D341Med (cell line): ENCODE results near the gene FMO3.

Source experiments
- DNase-seq: peaks from one replicate; pipeline ENCODE4 v3.0.0; 2012; ENCODE audit warnings: low spot score

Gene FMO3

DNA sequence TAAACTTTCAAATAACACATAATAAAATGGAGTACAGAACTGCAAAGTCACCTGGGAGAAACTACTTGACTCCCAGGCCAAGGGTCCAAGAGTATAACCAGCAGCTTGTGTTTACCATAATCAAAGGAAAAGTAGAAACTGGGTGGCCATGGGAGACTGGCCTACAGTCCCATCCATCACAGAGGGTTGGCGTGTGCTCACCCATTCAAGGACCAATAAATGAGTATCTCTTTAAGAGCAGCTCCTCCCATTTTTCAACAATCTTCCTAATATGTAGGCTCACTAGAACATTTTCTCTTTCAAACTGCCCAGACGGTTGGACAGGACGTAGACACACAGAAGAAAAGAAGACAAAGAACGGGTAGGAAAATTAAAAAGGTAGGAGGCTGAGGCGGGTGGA lies at the start of gene FMO3:
TSS of gene FMO3 (plus strand) at position 302 of the 400 bp plus-strand sequence. CDS start 1,754 bp downstream, outside the sequence.
- DNase-seq: no peak

DNA sequence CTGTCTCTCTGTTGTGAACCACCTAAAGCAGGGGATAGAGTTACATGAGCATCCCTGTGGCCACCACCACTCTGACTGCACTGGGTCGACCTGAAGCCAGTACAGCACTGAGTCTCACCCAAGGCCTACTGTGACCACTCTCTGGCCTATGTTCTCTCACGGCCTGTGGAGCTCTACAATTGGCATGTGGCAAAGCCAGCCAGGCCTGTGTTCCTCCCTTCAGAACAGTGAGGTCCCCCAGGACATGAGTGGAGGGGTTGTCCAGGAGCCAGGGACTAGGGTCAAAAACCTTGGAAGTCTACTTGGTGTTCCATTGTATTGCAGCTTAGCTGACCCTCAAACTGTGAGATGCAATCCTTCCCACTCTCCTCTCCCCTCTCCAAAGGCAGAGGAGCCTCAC lies 42.7 kb upstream of the FMO3 start:
- DNase-seq: no peak

DNA sequence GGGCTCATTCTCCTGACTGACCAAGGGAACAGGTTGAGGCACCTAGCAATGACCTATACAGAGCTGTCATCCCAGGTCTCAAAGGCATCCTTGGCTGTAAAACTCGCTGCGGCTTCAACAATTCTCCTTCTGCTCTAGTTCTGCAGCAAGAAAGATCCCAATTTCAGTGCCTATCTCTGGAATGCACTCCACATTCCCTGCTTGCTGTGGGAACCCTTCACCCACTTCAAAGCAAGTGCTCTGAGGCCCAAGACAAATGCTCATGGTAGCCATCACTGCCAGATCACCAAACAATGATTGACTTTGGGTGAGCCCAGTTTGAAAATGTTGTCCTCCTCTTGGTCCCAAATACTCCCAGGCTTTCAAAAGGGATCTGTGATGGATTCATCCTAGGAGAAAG lies 37.7 kb upstream of the FMO3 start:
- no peak for DNase-seq

DNA sequence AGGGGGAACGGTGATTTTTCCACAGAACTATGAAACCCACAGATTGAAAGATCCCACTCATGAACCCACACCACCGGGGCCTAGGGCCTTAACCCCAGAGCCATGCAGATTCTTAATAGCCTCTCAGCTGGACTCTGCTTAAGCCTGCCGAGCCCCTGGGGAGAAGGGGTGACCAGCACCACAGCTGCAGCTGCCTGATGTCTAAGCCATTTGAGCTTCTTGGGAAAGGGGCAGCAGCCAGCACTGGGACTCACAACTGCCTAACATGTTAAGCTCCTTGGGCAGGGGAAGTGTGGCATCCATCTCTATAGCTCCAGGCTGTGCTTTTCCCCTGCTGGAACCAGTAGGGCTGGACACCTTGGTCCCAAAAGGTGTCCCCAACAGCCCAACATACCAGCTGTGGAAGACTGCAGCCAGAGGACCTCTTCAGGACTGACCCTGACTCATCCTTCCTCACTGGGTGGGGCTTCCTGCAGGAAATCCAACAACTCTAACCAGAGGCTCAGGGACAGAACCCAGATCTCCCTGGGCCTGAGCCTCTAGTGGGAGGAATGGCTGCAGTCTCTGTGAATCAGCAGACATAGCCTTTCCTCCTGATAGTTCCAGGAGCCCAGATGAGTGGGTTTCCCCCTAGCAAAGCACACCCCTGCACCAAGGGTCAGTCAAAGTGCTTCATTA lies 34.6 kb upstream of the FMO3 start:
- DNase-seq: no peak

DNA sequence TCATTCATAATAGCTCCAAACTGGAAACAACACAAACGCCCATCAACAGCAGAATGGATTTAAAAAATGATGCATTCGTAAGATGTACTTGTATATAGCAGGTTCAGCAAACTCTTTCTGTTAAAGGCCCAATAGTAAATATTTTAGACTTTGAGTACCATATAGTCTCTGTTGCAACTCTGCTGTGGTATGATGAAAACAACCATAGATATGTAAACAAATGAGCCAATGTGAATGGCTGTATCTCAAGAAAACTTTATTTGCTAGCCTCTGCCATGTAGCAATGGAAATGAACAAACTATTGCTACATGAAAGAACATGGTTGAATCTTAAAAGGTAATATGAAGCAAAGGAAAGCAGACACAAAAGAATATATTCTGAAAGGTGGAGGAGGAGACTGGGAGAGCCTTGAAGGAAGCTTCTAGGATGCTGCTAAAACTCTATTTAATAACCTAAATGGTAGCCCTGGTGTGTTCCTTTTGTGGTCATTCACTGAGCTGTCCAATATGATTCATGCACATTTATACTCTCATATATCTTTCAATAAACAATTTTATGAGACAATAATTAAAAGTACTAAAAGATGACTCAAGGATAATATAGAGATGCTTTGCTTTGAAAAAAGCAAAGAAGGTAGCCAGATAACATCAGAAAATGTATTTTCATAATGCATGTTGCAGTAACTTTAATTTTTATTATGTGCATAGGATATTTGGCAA lies 29.1 kb upstream of the FMO3 start:
- DNase-seq: no peak

DNA sequence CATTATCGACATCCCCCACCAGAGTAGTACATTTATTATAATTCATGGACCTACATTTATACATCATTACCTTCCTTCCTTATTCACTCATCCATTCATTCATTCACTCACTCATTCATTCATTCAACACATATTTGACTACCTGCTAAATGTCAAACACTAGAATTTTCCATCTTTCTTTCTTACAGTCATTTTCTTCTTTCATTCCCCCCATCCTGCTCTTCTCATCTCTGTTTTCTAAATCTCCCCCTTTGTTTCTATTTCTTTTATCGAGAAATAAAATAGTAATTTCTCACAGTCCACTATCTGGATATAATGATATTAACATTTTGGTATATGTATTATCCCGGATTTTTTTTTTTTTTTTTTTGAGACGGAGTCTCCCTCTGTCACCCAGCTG lies 27.8 kb upstream of the FMO3 start:
- no peak for DNase-seq

DNA sequence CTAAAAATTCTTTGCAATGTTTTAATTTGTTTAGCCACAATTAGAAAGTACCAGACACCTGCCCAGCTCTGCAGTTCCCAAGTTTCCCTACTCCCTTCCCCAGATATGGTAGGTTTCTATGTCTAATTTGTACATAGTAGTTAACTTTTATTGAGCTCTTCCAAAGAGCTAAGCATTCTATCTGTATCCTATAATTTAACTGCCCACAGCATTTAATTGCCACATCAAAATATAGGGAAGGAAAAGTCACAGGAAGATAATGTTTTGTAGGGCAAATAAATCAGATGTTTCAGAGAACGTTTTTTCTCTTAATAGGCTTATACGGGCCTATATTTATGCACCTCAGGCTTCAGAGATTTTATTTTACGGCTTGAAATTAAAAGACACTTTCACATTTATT lies 15.7 kb upstream of the FMO3 start:
- no peak for DNase-seq

DNA sequence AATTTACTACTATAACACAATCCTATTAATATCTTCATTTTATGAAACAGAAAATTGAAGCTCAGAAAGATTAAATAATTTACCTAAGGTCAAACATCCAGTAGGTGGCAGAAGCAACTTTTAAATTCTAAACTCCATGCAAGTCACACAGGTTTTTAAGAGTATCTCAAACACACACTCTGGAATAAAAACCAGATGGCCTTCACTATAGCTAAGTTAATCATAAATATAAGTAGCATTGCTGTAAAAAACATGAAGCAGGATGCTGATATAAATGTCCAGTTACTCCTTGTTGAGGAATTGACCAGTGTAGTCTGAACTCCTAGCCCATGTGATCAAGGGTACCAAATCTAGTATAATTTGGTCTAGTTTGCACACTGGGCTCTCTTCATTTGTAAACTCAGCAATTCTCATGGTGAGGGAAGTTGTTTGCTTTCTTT lies 9.4 kb upstream of the FMO3 start:
- DNase-seq: peak; percentile 37

DNA sequence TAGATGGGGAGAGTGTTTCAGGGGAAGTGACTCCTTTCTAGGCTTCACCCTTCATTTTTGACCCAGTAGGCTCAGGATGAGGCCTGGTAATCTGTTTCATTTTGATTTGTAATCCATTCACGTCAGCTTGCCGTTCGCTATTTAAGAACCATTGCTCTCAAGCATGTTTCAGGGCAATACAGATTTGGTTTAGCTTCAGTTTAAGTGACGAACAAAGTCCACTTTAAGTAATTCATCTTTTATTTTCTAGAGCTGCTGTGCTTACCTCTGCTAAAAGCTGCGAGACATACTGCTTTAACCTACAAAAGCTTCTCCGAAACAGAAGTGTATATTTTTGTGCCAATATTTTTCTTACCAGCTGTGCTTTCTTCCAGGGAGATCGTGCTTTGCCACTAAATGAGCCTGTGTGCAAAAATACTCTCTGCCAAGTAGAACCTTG lies 8.9 kb upstream of the FMO3 start:
- no peak for DNase-seq

DNA sequence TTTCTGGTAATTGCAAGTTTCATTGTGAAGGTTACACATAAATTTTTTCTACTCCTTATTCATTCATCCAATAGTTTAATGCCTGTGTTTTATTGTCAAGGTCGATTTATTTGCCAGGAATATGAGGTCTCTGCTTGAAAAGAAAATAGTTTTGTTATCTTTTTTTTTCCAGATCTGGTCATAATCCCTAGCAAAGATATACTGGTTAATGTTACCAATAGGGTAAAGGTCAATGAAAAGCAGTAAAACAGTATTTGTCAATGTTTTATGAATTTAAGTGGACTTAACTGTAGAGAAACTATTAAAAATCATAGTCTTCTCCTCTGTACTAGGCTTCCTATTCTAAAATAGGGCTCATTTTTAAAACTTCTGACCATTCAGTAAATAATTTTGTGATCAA lies 8.1 kb upstream of the FMO3 start:
- DNase-seq: no peak

DNA sequence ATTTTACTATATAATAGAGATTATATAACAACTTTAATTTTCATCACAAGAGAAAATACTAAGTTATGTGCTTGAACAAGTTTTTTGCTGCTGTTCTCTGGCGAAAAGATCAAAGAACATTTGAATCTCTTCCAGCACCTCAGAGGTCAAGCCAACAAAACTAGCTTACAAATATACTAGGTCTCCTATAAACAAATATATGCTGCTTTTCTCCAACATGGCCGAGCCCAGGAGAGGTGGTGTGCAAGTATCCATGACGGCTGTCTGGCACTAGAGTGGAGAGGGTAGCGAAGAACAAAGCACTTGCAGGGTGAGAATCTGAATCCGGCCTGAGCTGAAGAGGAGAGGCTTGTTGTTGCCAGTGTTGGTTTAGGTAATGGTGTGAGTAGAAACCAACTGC lies 7.5 kb upstream of the FMO3 start:
- DNase-seq: no peak

DNA sequence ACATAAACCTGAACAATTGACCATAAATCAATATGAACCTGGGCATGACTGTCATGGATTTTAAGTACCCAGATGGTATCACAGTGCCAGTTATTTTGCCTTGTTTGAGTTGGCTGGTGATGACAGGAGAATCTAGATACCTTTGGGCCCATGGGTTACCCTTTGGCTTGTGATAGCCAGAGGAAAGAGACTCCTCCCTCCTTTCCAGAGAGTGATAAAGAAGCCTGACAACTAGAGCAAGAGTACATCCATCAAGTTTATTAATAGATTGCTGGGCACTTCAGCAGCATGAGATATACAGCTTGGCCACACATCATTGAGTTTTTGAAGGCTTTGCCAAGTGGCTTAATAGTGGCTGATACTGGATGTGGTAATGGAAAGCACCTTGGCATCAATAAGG lies 6.6 kb upstream of the FMO3 start:
- DNase-seq: no peak

DNA sequence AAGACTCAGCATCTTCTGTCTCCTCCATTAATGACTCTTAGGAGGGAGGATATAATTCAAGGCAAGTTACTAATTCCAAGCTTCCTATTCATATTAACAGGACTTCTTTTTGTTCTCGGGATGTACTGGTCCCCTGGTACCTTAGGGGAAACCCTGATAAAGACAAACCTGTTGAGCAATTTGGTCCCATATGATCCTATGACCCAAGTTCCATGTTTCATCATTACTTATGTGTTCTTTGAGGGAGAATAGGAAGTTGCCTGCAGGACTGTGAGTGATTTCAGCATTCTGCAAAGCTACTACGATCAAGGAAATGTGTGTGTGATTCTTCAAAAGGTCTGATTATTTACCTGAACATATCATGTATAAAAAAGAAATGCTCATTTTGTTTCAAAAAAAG lies 5.8 kb upstream of the FMO3 start:
- no peak for DNase-seq

DNA sequence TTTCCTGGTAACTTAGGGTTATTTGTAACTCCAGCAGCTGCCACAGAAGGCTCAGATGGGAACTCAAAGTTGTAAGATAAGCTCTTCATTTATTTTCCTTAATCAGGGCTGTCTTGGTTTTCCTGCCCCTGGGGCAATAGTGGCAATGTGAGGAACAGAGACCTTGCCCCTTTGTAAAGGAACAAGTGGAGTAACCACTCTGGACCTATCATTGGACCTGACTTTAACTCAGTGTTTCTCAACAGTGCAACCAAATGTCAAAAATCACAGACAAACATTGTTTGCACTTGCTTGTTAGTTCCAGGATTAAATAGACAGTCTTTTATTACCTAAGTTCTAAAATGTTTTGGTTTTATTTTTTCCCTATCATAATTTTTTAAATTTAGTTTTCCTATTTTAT lies 2.8 kb upstream of the FMO3 start:
- no peak for DNase-seq

DNA sequence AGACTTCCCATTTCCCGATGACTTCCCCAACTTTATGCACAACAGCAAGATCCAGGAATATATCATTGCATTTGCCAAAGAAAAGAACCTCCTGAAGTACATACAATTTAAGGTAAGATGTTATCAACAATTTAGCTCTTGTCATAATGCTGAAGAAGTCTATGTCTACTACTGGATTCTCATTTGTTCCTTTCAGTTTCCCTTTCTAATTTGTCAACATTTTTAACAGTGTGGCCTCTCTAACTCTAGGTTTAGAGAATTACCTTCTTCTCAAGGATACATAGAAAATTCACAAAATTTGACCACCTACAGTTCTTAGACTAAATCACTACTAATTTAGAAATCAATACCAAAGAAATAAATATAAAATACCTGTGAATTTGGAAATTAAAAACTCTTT lies 13.2 kb downstream of the FMO3 start:
- DNase-seq: no peak

DNA sequence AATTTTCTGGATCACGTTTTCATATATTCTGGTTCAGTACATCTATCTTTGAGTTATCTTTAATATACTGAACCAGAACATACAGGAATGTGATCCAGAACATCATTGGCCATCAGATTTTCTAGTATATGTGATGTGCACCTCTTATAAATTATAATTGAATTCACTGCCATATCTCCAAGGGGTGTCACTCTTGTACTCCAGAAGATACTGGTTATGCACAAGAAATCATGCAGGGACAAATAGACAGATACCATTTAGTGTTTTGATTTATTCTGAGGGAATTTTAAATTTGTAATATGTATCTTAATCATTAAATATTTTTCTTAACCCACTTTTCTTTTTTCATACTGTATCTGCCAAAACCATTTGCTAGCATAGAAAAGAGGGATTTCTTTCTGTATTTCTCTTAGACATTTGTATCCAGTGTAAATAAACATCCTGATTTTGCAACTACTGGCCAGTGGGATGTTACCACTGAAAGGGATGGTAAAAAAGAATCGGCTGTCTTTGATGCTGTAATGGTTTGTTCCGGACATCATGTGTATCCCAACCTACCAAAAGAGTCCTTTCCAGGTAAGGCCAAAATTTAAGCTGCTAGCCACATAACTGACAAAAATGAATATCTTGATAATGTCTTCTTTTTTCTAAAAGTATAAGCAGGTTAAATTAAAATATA lies 16.7 kb downstream of the FMO3 start:
- no peak for DNase-seq

DNA sequence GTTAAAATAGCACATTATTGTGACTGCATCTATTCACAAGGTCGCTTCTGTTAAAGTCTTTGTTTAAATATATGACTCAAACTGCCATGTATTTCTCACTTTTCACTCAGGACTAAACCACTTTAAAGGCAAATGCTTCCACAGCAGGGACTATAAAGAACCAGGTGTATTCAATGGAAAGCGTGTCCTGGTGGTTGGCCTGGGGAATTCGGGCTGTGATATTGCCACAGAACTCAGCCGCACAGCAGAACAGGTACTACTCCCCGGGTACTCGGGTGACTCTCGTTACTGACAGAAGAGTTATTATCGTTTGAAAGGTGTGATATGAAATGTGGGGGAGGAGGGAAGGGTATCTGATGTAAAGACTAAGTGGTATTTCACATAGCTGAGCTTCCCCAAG lies 17.3 kb downstream of the FMO3 start:
- DNase-seq: no peak

DNA sequence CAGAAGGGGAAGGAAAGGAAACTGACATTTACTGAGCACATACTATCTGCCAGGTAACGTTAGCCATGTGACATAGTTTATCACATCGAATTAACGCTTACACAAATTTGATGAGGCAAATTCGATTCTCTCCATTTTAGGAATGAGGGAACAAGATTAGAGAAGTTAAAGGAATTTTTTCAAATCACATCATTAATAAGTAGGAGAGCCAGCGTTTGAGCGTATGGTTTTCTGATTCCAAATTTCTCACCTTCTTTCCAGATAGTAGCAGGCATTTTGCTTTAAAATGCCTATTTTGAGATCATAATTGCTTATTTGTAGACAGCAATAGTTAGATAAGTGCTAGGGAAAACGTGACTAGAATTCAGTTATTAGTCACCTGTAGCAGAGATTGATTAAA lies 19.3 kb downstream of the FMO3 start:
- DNase-seq: no peak

DNA sequence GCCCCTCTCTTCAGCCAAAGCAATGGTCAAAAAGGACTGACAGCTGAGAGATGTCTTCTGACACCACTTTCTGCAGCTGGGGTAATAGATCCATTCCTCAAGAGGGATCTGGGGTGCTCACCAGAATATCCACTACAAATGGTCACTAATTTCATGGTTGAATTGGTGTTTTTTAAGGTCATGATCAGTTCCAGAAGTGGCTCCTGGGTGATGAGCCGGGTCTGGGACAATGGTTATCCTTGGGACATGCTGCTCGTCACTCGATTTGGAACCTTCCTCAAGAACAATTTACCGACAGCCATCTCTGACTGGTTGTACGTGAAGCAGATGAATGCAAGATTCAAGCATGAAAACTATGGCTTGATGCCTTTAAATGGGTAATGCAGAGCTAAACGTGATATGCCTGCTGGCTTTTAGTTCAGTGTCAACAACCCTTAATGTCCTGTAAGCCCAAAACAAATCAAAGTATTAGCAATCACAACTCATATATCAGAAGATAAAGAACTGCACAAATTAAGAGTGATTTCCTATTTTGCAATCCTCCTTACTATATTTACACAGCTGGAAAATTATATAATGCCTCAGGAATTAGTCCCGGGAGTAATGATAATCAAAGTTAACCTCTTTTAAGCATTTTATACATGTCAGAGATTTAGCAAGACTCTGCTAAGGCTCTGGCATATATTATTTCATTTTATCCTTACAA lies 20.1 kb downstream of the FMO3 start:
- DNase-seq: no peak

DNA sequence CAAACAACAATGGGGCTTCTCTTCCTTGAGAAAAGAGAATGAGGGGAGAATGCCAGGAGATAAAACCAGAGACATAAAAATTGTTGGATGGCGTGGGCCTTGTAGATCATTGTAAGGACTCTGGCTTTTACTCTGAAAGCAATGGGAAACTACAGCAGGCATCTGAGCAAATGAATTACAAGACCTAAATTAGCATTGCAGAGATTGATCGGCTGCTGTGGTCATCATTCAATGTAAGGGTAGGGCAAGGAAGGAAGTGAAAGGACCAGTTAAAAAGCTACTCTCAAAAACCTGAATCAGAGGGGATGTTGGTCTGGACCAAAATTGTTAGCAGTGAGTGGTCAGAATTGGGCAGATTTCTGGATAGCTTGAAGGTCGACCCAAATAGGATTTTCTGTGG lies 21.4 kb downstream of the FMO3 start:
- DNase-seq: no peak

DNA sequence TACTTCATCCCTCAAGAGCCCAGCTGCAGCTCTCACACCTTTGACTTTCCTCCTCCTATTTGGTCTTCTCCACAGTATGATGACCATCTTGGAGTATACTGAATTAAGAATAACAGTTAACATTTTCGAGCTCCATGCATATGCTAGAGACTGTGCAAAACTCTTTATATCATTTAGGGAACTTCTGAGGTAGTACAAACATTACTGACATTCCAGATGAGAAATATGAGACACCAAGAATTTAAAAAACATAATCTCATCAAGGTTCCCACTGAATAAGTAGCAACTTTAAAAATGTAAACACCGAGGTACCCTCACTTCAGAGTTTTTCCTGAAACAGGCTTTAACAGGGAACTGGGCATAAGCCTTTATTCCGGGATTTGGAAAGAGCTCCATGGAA lies 22.7 kb downstream of the FMO3 start:
- DNase-seq: no peak

DNA sequence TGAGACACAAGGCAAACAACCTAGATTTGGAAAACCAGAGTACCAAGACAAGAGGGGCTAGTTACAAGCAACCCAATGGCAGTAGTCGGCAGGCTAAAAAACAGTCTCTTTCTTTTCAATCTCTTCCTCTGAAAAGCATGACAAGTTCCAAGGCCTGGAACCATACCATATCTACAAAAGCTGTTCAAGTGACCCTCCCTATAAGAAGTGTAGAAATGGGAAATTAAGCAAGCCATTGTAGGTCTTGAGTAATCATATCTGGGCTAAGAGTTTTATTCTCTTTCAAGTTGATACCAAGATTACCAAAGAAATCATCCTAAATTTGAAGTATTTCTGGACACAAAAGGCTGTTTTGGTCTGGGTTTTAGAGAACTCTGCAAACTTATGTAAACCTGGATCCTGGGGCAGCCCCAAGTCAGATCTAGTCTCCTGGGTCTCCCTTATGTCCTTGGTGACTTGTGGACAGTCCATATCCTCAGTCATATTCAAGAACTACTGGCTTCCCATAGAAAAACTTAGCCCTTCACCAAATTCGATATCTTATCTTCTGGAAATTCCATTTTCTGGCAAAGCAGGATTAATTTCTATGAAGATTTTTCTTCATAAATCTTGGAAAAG lies 24.7 kb downstream of the FMO3 start:
- no peak for DNase-seq
